H1 (cell line): ENCODE results near the gene FERMT2. TPM values are rescaled to one million over a fixed set of nuclear protein-coding genes. Genes with fewer than 3 reads are reported as not detected.

ENCODE experiments used
- CTCF ChIA-PET: fragments of 300-600 bp; sonication (Branson Sonifier 250); formaldehyde crosslinking; loops from one replicate; lab custom pipeline; 2021; ENCODE audit not compliant: partially characterized antibody; lab: Charles Lee
- POLR2A ChIA-PET: fragments of 300-600 bp; sonication (Branson Sonifier 250); formaldehyde crosslinking; loops from one replicate; lab custom pipeline; 2021; ENCODE audit warnings: inconsistent platforms; ENCODE audit not compliant: partially characterized antibody; lab: Charles Lee
- DNase-seq, 2 experiments: peaks; one replicate each; pipeline versions ENCODE4 v3.0.0 to v3.0.0-alpha.2; 2010 to 2022; ENCODE audit warnings: low spot score in 2 of 2, low read depth in 1 of 2, mixed read lengths in 1 of 2
- FAIRE-seq: peaks from 2 replicates; lab custom pipeline; 2011; peaks lifted over from hg19 to GRCh38; lab: Jason Lieb, UNC
- H2AFZ ChIP-seq: 2 replicates; pipeline ENCODE4 v1.8.1; 2012; ENCODE audit warnings: low read length, inconsistent platforms
- H2AK5ac ChIP-seq: 2 replicates; pipeline ENCODE4 v1.6.1; 2013; ENCODE audit warnings: low read depth, low read length
- H2BK120ac ChIP-seq: replicated peaks from 2 replicates; pipeline ENCODE3; 2013; ENCODE audit warnings: low read depth, low read length, inconsistent platforms
- H2BK12ac ChIP-seq: 2 replicates; pipeline ENCODE4 v1.6.1; 2013; ENCODE audit warnings: low read depth, low read length
- H2BK15ac ChIP-seq: 2 replicates; pipeline ENCODE4 v1.6.1; 2013; ENCODE audit warnings: low read length
- H2BK20ac ChIP-seq: 2 replicates; pipeline ENCODE4 v1.6.1; 2013; ENCODE audit warnings: low read length
- H2BK5ac ChIP-seq: 2 replicates; pipeline ENCODE4 v1.6.1; 2013; ENCODE audit warnings: low read depth, low read length
- H3K14ac ChIP-seq: 2 replicates; pipeline ENCODE4 v1.6.1; 2013; ENCODE audit warnings: inconsistent platforms; ENCODE audit not compliant: insufficient read length
- H3K18ac ChIP-seq: 2 replicates; pipeline ENCODE4 v1.6.1; 2013; ENCODE audit warnings: low read length; ENCODE audit errors: extremely low read depth
- H3K23ac ChIP-seq: 2 replicates; pipeline ENCODE4 v1.6.1; 2013; ENCODE audit warnings: inconsistent platforms; ENCODE audit not compliant: insufficient read length
- H3K23me2 ChIP-seq: 2 replicates; pipeline ENCODE4 v1.6.1; 2013; ENCODE audit warnings: low read depth, low read length
- H3K27ac ChIP-seq: 2 replicates; pipeline ENCODE4 v1.6.1; 2011; ENCODE audit warnings: low read depth, low read length, inconsistent platforms
- H3K27me3 ChIP-seq, 4 experiments: replicated peaks in 1 of 4; 1 replicate in 1 of 4; 2 replicates in 3 of 4; pipeline versions ENCODE4 v1.6.1 to v1.8.1; 2011 to 2013; ENCODE audit warnings: low read length in 3 of 4, mild to moderate bottlenecking in 3 of 4, inconsistent platforms in 2 of 4, mixed read lengths in 2 of 4, moderate library complexity in 1 of 4; ENCODE audit not compliant: control insufficient read depth in 3 of 4, insufficient read depth in 3 of 4; ENCODE audit errors: extremely low read depth in 1 of 4
- H3K36me3 ChIP-seq, 4 experiments: 2 replicates each; pipeline versions ENCODE4 v1.6.1 to v1.8.1; 2011 to 2013; ENCODE audit warnings: mild to moderate bottlenecking in 4 of 4, low read length in 3 of 4, moderate library complexity in 2 of 4, control low read depth in 1 of 4, inconsistent platforms in 1 of 4; ENCODE audit not compliant: insufficient read depth in 4 of 4, control insufficient read depth in 2 of 4
- H3K4ac ChIP-seq: replicated peaks from 2 replicates; pipeline ENCODE3; 2013; ENCODE audit warnings: low read length, low read depth, mixed read lengths, inconsistent platforms; ENCODE audit not compliant: insufficient read length
- H3K4me1 ChIP-seq, 4 experiments: replicated peaks in 1 of 4; 1 replicate in 1 of 4; 2 replicates in 3 of 4; pipeline versions ENCODE4 v1.6.1 to v1.8.1; 2011 to 2013; ENCODE audit warnings: low read length in 3 of 4, inconsistent platforms in 2 of 4, mixed read lengths in 1 of 4; ENCODE audit not compliant: insufficient read depth in 4 of 4, control insufficient read depth in 3 of 4
- H3K4me2 ChIP-seq, 2 experiments: 2 replicates each; pipeline versions ENCODE4 v1.6.1 to v1.8.1; 2011 to 2013; ENCODE audit warnings: low read depth in 2 of 2, low read length in 2 of 2, control low read depth in 1 of 2, inconsistent platforms in 1 of 2, mild to moderate bottlenecking in 1 of 2; ENCODE audit not compliant: insufficient read depth in 1 of 2
- H3K4me3 ChIP-seq, 4 experiments: fragments of 200-600, 300-600 bp in 1 of 4; sonication (generic), shearing (Covaris generic), sonication (Bioruptor Twin) in 1 of 4; 2 replicates each; pipeline versions ENCODE4 v1.5.1 to v1.8.1; 2011 to 2016; ENCODE audit warnings: low read length in 4 of 4, low read depth in 3 of 4, control low read depth in 2 of 4, inconsistent platforms in 2 of 4, mild to moderate bottlenecking in 2 of 4, mixed read lengths in 1 of 4, moderate library complexity in 1 of 4; ENCODE audit not compliant: insufficient read depth in 2 of 4; ENCODE audit errors: extremely low read depth in 1 of 4
- H3K56ac ChIP-seq: replicated peaks from 2 replicates; pipeline ENCODE3; 2013; ENCODE audit warnings: low read depth, mild to moderate bottlenecking, mixed read lengths, low read length, inconsistent platforms; ENCODE audit not compliant: insufficient read length
- H3K79me1 ChIP-seq: 2 replicates; pipeline ENCODE4 v1.6.1; 2013; ENCODE audit warnings: low read depth, low read length, control low read depth
- H3K79me2 ChIP-seq, 2 experiments: 2 replicates each; pipeline versions ENCODE4 v1.6.1 to v1.8.1; 2012 to 2013; ENCODE audit warnings: low read length in 2 of 2, mild to moderate bottlenecking in 2 of 2, inconsistent platforms in 1 of 2; ENCODE audit not compliant: insufficient read depth in 2 of 2, control insufficient read depth in 1 of 2
- H3K9ac ChIP-seq, 4 experiments: replicated peaks in 1 of 4; 1 replicate in 1 of 4; 2 replicates in 3 of 4; pipeline versions ENCODE4 v1.6.1 to v1.8.1; 2011 to 2013; ENCODE audit warnings: low read depth in 3 of 4, low read length in 3 of 4, control low read depth in 2 of 4, mild to moderate bottlenecking in 2 of 4, moderate library complexity in 2 of 4, inconsistent platforms in 1 of 4; ENCODE audit errors: extremely low read depth in 1 of 4
- H3K9me3 ChIP-seq, 2 experiments: 2 replicates each; pipeline versions ENCODE4 v1.6.1 to v1.8.1; 2012 to 2013; ENCODE audit warnings: mild to moderate bottlenecking in 2 of 2, moderate library complexity in 2 of 2, control low read depth in 1 of 2, inconsistent platforms in 1 of 2, low read depth in 1 of 2, low read length in 1 of 2, mixed read lengths in 1 of 2; ENCODE audit not compliant: insufficient read depth in 2 of 2
- H4K20me1 ChIP-seq, 2 experiments: replicated peaks in 1 of 2; 2 replicates each; pipeline versions ENCODE3 to v1.8.1; 2011 to 2013; ENCODE audit warnings: inconsistent platforms in 2 of 2, low read length in 2 of 2, mild to moderate bottlenecking in 1 of 2; ENCODE audit not compliant: insufficient read depth in 2 of 2, control insufficient read depth in 1 of 2
- H4K5ac ChIP-seq: 2 replicates; pipeline ENCODE4 v1.6.1; 2013; ENCODE audit warnings: low read length, low read depth, mixed read lengths, inconsistent platforms; ENCODE audit not compliant: insufficient read length
- H4K8ac ChIP-seq: 2 replicates; pipeline ENCODE4 v1.8.0; 2013; ENCODE audit warnings: mild to moderate bottlenecking, moderate library complexity, low read length, inconsistent platforms; ENCODE audit not compliant: insufficient read depth; ENCODE audit errors: extremely low read depth
- H4K91ac ChIP-seq: replicated peaks from 2 replicates; pipeline ENCODE3; 2013; ENCODE audit warnings: low read length, mixed read lengths, inconsistent platforms; ENCODE audit not compliant: insufficient read length
- CBX5 ChIP-seq: fragments of 300-800, 300-1000 bp; sonication (generic); IDR thresholded peaks from 2 replicates; pipeline ENCODE4 v1.7.1; 2016; ENCODE audit warnings: antibody characterized with exemption, low read length, low read depth
- GTF2F1 ChIP-seq: IDR thresholded peaks from 2 replicates; pipeline ENCODE4 v1.6.1; 2012; ENCODE audit warnings: low read depth, low read length, improper control_type of control experiment, borderline replicate concordance
- HDAC6 ChIP-seq: IDR thresholded peaks from one replicate; pipeline ENCODE4 v1.7.1; 2012; ENCODE audit warnings: low read depth, mild to moderate bottlenecking, inconsistent platforms, low read length, moderate library complexity
- JUN ChIP-seq: IDR thresholded peaks from 2 replicates; pipeline ENCODE4 v1.6.1; 2011; ENCODE audit warnings: low read depth, mild to moderate bottlenecking, improper control_type of control experiment, low read length
- MAFK ChIP-seq: IDR thresholded peaks from 2 replicates; pipeline ENCODE4 v1.6.1; 2012; ENCODE audit warnings: low read depth, mild to moderate bottlenecking, improper control_type of control experiment, low read length
- POLR2AphosphoS5 ChIP-seq: IDR thresholded peaks from 2 replicates; pipeline ENCODE4 v1.6.1; 2011; ENCODE audit warnings: low read depth, low read length
- SIN3A ChIP-seq, 2 experiments: IDR thresholded peaks in 1 of 2; conservative IDR thresholded peaks in 1 of 2; 2 replicates each; pipeline ENCODE4 v1.6.1; 2011 to 2012; ENCODE audit warnings: low read length in 2 of 2, improper control_type of control experiment in 1 of 2, low read depth in 1 of 2, mild to moderate bottlenecking in 1 of 2
- SIRT6 ChIP-seq: IDR thresholded peaks from one replicate; pipeline ENCODE4 v1.7.1; 2012; ENCODE audit warnings: low read length, inconsistent platforms
- SIX5 ChIP-seq: IDR thresholded peaks from 2 replicates; pipeline ENCODE4 v1.6.1; 2011; ENCODE audit warnings: mild to moderate bottlenecking, low read depth, low read length
- SP1 ChIP-seq: IDR thresholded peaks from 2 replicates; pipeline ENCODE4 v1.6.1; 2011; ENCODE audit warnings: low read depth, low read length
- SP2 ChIP-seq: IDR thresholded peaks from 2 replicates; pipeline ENCODE4 v1.6.1; 2012; ENCODE audit warnings: mild to moderate bottlenecking, low read length, inconsistent platforms
- SRF ChIP-seq: IDR thresholded peaks from 2 replicates; pipeline ENCODE4 v1.6.1; 2011; ENCODE audit warnings: mild to moderate bottlenecking, low read depth, low read length, moderate library complexity
- YY1 ChIP-seq: IDR thresholded peaks from 2 replicates; pipeline ENCODE4 v1.6.1; 2011; ENCODE audit warnings: low read depth, mild to moderate bottlenecking, low read length
- polyA plus RNA-seq, 7 experiments: library from polyadenylated mRNA; depleted of rRNA in 3 of 7; stranded (reverse) in 5 of 7; unstranded in 2 of 7; fragments of >200 nt in 5 of 7; fragments of 200-250 nt in 2 of 7; gene quantifications; 1 replicate in 5 of 7; 2 replicates in 1 of 7; 4 replicates in 1 of 7; pipeline versions ENCODE4 v1.2.1 to v1.2.3, GENCODE V29; 2011 to 2013; ENCODE audit warnings: missing spikeins in 2 of 7, mixed read lengths in 2 of 7
- total RNA-seq: library from RNA; stranded (reverse); fragmentation: NEBNext Ultra II Directional; extraction: Animal tissue kit (Norgen Biotek cat#: 25700); gene quantifications from 2 replicates; pipeline ENCODE4 v1.2.1, GENCODE V29; 2021
- TF ChIP-seq, protein P1 (sequence below): IDR thresholded peaks from 2 replicates; pipeline ENCODE4 v1.6.1; 2011; ENCODE audit warnings: low read length, improper control_type of control experiment
- TF ChIP-seq, protein P2 (sequence below): IDR thresholded peaks from 2 replicates; pipeline ENCODE4 v1.6.1; 2011; ENCODE audit warnings: low read depth, mild to moderate bottlenecking, low read length; ENCODE audit not compliant: insufficient read depth

FERMT2 gene
- total and polyA plus RNA-seq, 2 of the 8 experiments (the other 6 are each of a cell fraction or from before 2014, with no cell fraction given), result 53.3 to 142 TPM

DNA sequence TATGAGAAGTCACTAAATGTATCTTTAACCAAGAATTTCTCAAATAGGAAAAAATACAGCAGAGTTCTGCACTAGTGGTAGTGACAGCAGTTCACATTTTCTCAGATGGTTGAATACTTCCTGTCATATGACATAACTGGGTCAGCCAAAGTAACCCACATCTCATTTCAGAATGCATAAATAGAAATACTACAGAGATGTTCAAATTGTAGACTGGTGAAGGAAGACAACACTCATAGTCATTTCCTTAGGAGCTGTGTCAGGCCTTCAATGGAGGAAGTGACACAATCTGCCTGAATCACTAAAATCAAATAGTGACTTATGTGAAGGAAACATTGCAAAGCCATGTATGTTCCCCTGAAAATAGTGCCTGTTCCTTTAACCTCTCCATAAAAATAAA, 32.4 kb downstream of the FERMT2 start:
- H2BK5ac ChIP-seq, result no peak overlapping the region
- H3K18ac ChIP-seq, result no peak overlapping the region
- H3K9ac ChIP-seq, result no peak overlapping the region
- no peak overlapping the region for H2BK15ac ChIP-seq
- H3K79me1 ChIP-seq, result peaks cover 9% of the 10 kb centered on the region
- no peak overlapping the region for H3K56ac ChIP-seq
- ChIA-PET CTCF (interaction anchor here (1.3 kb wide), 1 partner anchor 9 kb away, joined by 3 read pairs; no protein-coding TSS in a partner anchor), POLR2A (interaction anchor here (1.3 kb wide), 2 partner anchors 27 to 33 kb away, joined by 3 to 5 read pairs; partner anchors contain the start of gene FERMT2)
- peaks cover 0 to 65% of the 10 kb centered on the region in 2 experiments; a peak in 3 of 4 replicates for H3K79me2 ChIP-seq
- H3K27ac ChIP-seq, result no peak overlapping the region
- H2BK20ac ChIP-seq, result no peak overlapping the region
- DNase-seq (no peak), FAIRE-seq (no peak)
- H2BK120ac ChIP-seq, result no peak overlapping the region
- peaks cover 0 to 33% (median 5%) of the 10 kb centered on the region in 4 experiments; a peak in 6 of 8 replicates for H3K36me3 ChIP-seq
- no peak overlapping the region for H3K4me2 ChIP-seq
- no peak overlapping the region for H4K8ac ChIP-seq
- H3K9me3 ChIP-seq, result no peaks in the 10 kb centered on the region
- no peak overlapping the region for H2AFZ ChIP-seq
- H3K23ac ChIP-seq, result no peak overlapping the region
- H4K5ac ChIP-seq, result no peak overlapping the region
- no peak overlapping the region for H3K14ac ChIP-seq
- H4K91ac ChIP-seq, result no peak overlapping the region
- no peaks in the 10 kb centered on the region for H3K27me3 ChIP-seq
- H3K4me3 ChIP-seq, result no peak overlapping the region
- H2BK12ac ChIP-seq, result no peak overlapping the region
- H3K4me1 ChIP-seq, result peaks cover 0 to 2% (median 0%) of the 10 kb centered on the region in 4 experiments; a peak in 1 of 7 replicates
- H2AK5ac ChIP-seq, result no peak overlapping the region
- H3K4ac ChIP-seq, result no peak overlapping the region
- no peaks in the 10 kb centered on the region for H3K23me2 ChIP-seq
- H4K20me1 ChIP-seq, result peaks cover 2% of the 10 kb centered on the region in 2 experiments
- TF ChIP-seq SIN3A (conservative IDR thresholded peaks at IDR 0.05 in 1 of 2, IDR thresholded peaks at IDR 0.05 in 1 of 2; ENCODE audit: low read depth in 1 of 2, low read length in 2 of 2) (no peak), SIRT6 (no peak), POLR2AphosphoS5 (no peak), SIX5 (no peak), CBX5 (no peak), YY1 (no peak), SP1 (no peak), MAFK (no peak), GTF2F1 (no peak), SP2 (no peak), HDAC6 (no peak), SRF (no peak), JUN (no peak)
- TF ChIP-seq, protein P1, sequence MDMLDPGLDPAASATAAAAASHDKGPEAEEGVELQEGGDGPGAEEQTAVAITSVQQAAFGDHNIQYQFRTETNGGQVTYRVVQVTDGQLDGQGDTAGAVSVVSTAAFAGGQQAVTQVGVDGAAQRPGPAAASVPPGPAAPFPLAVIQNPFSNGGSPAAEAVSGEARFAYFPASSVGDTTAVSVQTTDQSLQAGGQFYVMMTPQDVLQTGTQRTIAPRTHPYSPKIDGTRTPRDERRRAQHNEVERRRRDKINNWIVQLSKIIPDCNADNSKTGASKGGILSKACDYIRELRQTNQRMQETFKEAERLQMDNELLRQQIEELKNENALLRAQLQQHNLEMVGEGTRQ, result no peak
- TF ChIP-seq, protein P2, sequence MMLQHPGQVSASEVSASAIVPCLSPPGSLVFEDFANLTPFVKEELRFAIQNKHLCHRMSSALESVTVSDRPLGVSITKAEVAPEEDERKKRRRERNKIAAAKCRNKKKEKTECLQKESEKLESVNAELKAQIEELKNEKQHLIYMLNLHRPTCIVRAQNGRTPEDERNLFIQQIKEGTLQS, result no peak
